ENCODE data around the gene RHOB. TPM values are rescaled to one million over a fixed set of nuclear protein-coding genes. Genes with fewer than 3 reads are reported as not detected.
A peak's percentile ranks its signal among the peaks of the same experiment; 100 is the strongest.

The RHOB gene
- total RNA-seq, 2 experiments from 2014 or later = 25.9 to 26.6 TPM

DNA sequence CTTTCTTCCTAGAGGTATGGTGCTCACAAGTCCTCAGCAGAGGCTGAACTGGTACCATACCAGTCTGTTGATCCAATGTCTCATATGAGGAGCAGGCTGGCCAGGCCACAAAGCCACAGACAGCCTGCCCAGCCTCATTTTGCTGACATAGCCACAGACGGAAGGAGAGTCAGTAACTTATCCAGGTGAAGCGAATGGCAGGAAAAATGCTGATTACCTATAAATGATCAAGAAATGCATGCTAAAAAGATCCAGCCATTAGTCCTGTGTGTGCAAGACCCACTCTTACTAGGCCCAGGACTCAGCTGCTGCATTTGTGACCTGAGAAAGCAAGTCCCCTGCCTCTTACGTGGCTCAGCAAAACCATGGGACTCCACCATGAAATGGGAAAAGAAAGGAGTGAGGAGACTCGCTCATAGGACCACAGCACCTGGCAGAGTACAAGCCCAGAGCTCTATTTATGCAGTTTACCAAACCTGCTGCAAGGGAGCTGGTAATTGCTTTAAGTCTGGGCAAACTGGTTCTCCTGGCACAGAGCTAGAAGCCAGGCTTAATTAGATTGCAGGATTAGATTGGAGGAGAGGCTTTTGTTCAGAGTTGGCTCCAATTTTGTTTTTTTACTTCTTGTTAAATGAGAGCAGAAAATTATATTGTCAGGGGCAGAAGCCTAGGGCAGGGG lies 19.0 kb downstream of the RHOB start:
- TF ChIP-seq, protein P1, sequence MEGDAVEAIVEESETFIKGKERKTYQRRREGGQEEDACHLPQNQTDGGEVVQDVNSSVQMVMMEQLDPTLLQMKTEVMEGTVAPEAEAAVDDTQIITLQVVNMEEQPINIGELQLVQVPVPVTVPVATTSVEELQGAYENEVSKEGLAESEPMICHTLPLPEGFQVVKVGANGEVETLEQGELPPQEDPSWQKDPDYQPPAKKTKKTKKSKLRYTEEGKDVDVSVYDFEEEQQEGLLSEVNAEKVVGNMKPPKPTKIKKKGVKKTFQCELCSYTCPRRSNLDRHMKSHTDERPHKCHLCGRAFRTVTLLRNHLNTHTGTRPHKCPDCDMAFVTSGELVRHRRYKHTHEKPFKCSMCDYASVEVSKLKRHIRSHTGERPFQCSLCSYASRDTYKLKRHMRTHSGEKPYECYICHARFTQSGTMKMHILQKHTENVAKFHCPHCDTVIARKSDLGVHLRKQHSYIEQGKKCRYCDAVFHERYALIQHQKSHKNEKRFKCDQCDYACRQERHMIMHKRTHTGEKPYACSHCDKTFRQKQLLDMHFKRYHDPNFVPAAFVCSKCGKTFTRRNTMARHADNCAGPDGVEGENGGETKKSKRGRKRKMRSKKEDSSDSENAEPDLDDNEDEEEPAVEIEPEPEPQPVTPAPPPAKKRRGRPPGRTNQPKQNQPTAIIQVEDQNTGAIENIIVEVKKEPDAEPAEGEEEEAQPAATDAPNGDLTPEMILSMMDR (IDR thresholded peaks at IDR 0.05) = no peak
- Mint-ChIP-seq H3K27ac (no peak overlapping the region), H3K27me3 (peaks cover 9% of the 10 kb centered on the region), H3K4me3 (no peak overlapping the region), H3K36me3 (ENCODE audit: low read depth) (no peaks in the 10 kb centered on the region), H3K9me3 (no peaks in the 10 kb centered on the region), H3K4me1 (ENCODE audit: low read depth) (no peaks in the 10 kb centered on the region)
- ATAC-seq (ENCODE audit: poor library complexity) (no peak), DNase-seq (peak in 1 of 14 experiments; percentile 4)
- ChIA-PET POLR2A (interaction anchor here (0.9 kb wide), 1 partner anchor 19 kb away, joined by 3 read pairs; the partner anchor contains the start of gene RHOB), CTCF (no interaction called here)
- Histone ChIP-seq H3K4me3 (ENCODE audit: low read length) (no peak overlapping the region), H3K27me3 (ENCODE audit: control insufficient read depth in 1 of 2, insufficient read depth in 2 of 2, low read length in 2 of 2) (no peaks in the 10 kb centered on the region), H3K27ac (ENCODE audit: low read depth in 1 of 2, low read length in 2 of 2) (no peak overlapping the region), H3K4me1 (ENCODE audit: insufficient read depth, low read length) (no peaks in the 10 kb centered on the region), H3K9me3 (ENCODE audit: control insufficient read depth in 1 of 2, insufficient read depth in 1 of 2, low read length in 2 of 2) (no peaks in the 10 kb centered on the region), H3K36me3 (ENCODE audit: insufficient read depth, low read length) (no peaks in the 10 kb centered on the region)
- intact Hi-C loops (cut with DNase I, micrococcal nuclease) = no loop called here

DNA sequence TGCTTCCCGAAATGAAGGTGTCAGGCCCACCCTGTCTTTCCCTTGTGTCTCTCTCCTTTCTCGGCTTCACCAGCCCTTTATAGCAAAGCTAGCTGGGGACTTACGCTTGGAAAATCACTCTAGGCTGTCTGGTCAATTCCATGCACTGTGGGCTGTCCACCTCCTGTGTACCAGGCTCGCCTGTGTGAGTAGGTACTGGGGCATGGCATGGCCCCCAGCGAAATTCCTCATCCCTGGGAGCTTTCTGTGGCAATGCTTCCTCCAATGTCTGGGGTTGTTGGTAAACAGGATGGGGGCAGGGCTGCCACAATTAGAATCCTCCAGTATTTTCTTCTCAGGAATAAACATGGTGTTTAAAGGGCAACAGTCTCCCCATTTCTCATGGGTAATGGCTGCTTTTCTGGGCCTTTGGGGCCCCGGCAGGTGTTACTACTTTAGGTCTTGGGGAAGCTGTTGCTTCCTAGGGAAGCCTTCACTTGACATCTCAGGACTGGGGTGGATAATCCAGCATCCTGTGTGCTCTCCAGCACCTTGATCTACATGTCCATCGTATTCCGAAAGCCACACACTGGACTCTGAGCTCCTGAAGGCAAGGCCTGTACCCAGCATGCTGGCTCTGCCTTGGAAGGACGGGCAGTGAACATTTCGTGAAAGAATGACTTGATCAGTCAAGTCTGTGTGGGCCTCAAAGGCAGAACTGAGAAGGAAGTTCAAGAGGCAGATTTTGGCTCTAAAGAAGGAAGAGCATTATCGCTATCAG lies 21.1 kb downstream of the RHOB start:
- TF ChIP-seq, protein P1 (IDR thresholded peaks at IDR 0.05) = no peak
- ATAC-seq (ENCODE audit: poor library complexity) = no peak
- POLR2A ChIA-PET = no interaction called here
- H3K4me1 Mint-ChIP-seq (ENCODE audit: low read depth) = no peaks in the 10 kb centered on the region
- H3K27me3 Mint-ChIP-seq = no peaks in the 10 kb centered on the region
- no peak overlapping the region for H3K4me3 ChIP-seq (ENCODE audit: low read length)
- no peaks in the 10 kb centered on the region for H3K9me3 ChIP-seq (ENCODE audit: control insufficient read depth in 1 of 2, insufficient read depth in 1 of 2, low read length in 2 of 2)
- no peaks in the 10 kb centered on the region for H3K4me1 ChIP-seq (ENCODE audit: insufficient read depth, low read length)
- H3K27ac Mint-ChIP-seq = no peak overlapping the region
- no peaks in the 10 kb centered on the region for H3K9me3 Mint-ChIP-seq
- H3K4me3 Mint-ChIP-seq = no peak overlapping the region
- no peaks in the 10 kb centered on the region for H3K36me3 Mint-ChIP-seq (ENCODE audit: low read depth)
- H3K27ac ChIP-seq (ENCODE audit: low read depth in 1 of 2, low read length in 2 of 2) = no peak overlapping the region
- no peaks in the 10 kb centered on the region for H3K27me3 ChIP-seq (ENCODE audit: control insufficient read depth in 1 of 2, insufficient read depth in 2 of 2, low read length in 2 of 2)
- CTCF ChIA-PET = interaction anchor here (0.6 kb wide), 1 partner anchor 21 kb away, joined by 3 read pairs; no protein-coding TSS in a partner anchor
- intact Hi-C loops (cut with DNase I, micrococcal nuclease) = no loop called here
- DNase-seq = peak in 1 of 14 experiments; percentile 5
- no peaks in the 10 kb centered on the region for H3K36me3 ChIP-seq (ENCODE audit: insufficient read depth, low read length)

DNA sequence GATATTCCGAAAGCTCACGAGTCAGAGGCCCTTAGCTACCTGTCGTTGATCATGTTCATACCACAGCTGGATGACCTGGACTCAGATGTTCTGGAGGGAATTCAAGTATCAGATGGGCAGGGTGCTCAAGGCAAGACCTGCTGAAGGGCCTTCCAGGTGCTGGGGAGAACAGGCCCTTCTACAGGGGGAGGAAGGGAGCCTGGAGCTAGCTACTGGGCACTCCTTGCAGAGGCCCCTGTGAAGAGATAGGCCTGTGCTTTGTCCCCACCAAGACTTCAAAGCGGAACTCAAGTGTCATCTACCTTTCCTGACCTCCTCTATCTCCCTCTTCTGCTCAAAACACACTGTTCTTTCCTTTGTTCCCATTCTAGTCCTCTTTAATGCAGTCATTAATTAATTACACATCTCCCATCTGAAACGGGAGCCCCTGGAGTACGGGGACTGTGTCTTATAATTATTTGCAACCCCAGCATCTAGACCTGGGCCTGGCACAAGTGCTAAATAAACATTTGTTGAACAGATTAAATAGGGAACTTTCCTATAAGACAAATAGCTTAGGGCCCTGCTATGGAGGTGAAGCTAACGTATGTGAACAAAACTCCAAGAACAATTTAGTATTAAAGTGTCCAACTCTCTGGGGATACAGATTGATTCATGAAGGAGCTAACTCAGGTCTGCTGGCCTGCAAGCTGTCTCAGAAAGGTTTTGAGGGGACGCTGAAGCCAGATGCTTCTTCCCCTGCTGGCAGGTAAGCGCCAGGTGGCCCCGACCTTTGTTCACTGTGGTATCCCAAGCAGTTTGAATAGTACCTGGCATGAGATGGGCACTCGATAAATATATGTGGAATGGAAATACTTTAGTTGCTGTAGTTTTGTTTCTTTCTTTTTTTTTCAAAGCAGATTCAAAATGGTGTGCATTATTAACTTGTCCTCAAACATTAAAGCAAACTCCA lies 22.0 kb downstream of the RHOB start:
- H3K4me1 Mint-ChIP-seq (ENCODE audit: low read depth) = no peaks in the 10 kb centered on the region
- no peaks in the 10 kb centered on the region for H3K36me3 Mint-ChIP-seq (ENCODE audit: low read depth)
- ATAC-seq (ENCODE audit: poor library complexity) = no peak
- TF ChIP-seq, protein P1 (IDR thresholded peaks at IDR 0.05) = no peak
- H3K27me3 ChIP-seq (ENCODE audit: control insufficient read depth in 1 of 2, insufficient read depth in 2 of 2, low read length in 2 of 2) = no peaks in the 10 kb centered on the region
- no peaks in the 10 kb centered on the region for H3K36me3 ChIP-seq (ENCODE audit: insufficient read depth, low read length)
- H3K27ac ChIP-seq (ENCODE audit: low read depth in 1 of 2, low read length in 2 of 2) = no peak overlapping the region
- H3K4me3 Mint-ChIP-seq = no peak overlapping the region
- H3K27ac Mint-ChIP-seq = no peak overlapping the region
- no peaks in the 10 kb centered on the region for H3K9me3 ChIP-seq (ENCODE audit: control insufficient read depth in 1 of 2, insufficient read depth in 1 of 2, low read length in 2 of 2)
- no peak overlapping the region for H3K4me3 ChIP-seq (ENCODE audit: low read length)
- intact Hi-C loops (cut with DNase I, micrococcal nuclease) = no loop called here
- CTCF ChIA-PET = no interaction called here
- H3K27me3 Mint-ChIP-seq = no peaks in the 10 kb centered on the region
- DNase-seq = peak in 1 of 14 experiments; percentile 7
- no peaks in the 10 kb centered on the region for H3K9me3 Mint-ChIP-seq
- no peaks in the 10 kb centered on the region for H3K4me1 ChIP-seq (ENCODE audit: insufficient read depth, low read length)
- POLR2A ChIA-PET = no interaction called here
